GM21515 (cell line): ENCODE data around the gene TESPA1.
"Not testable (repeated sequence)": the region's sequence is repeated elsewhere in the genome, so short reads cannot be mapped to it uniquely, and the experiment has no call there.

Source experiments
- ATAC-seq: cut with Tn5 transposase; IDR thresholded peaks from one replicate; pipeline ENCODE4 v1.9.1; 2021; ENCODE audit not compliant: unreplicated experiment

The TESPA1 gene

GRCh38 chr12:54949073-54949711 is 35.4 kb downstream of the TESPA1 start:
- ATAC-seq = no peak

- no peak for ATAC-seq
These were observed 36.4 kb downstream of the TESPA1 start for GRCh38 chr12:54948171-54948570.

- ATAC-seq = no peak
These were observed 39.5 kb downstream of the TESPA1 start for GRCh38 chr12:54945082-54945481.

GRCh38 chr12:54943292-54943691 is 41.3 kb downstream of the TESPA1 start:
- not testable (repeated sequence) for ATAC-seq

GRCh38 chr12:54941659-54942058 is 42.9 kb downstream of the TESPA1 start:
- no peak for ATAC-seq

GRCh38 chr12:54940727-54941315 is 43.7 kb downstream of the TESPA1 start:
- ATAC-seq = no peak

- ATAC-seq = no peak
These were observed 46.6 kb downstream of the TESPA1 start for GRCh38 chr12:54937929-54938328.

- no peak for ATAC-seq
These were observed 47.2 kb downstream of the TESPA1 start for GRCh38 chr12:54937376-54937775.

GRCh38 chr12:54936736-54937135 is 47.8 kb downstream of the TESPA1 start:
- ATAC-seq = no peak

GRCh38 chr12:54935235-54935951 is 49.2 kb downstream of the TESPA1 start:
- peak; percentile 96 for ATAC-seq

GRCh38 chr12:54934419-54934818 is 50.1 kb downstream of the TESPA1 start:
- no peak for ATAC-seq

- no peak for ATAC-seq
These were observed 51.2 kb downstream of the TESPA1 start for GRCh38 chr12:54933376-54933775.

- ATAC-seq = no peak
These were observed 51.9 kb downstream of the TESPA1 start for GRCh38 chr12:54932691-54933090.

- no peak for ATAC-seq
These were observed 52.5 kb downstream of the TESPA1 start for GRCh38 chr12:54932038-54932437.

GRCh38 chr12:54929998-54930397 is 54.6 kb downstream of the TESPA1 start:
- no peak for ATAC-seq

- ATAC-seq = no peak
These were observed 58.3 kb downstream of the TESPA1 start for GRCh38 chr12:54926246-54926645.

- no peak for ATAC-seq
These were observed 59.4 kb downstream of the TESPA1 start for GRCh38 chr12:54924972-54925707.

GRCh38 chr12:54917001-54917488 is 67.5 kb downstream of the TESPA1 start:
- ATAC-seq = no peak
